SK-N-SH (cell line): ENCODE measurements around the gene NAA11. TPM values are rescaled to one million over a fixed set of nuclear protein-coding genes. Genes with fewer than 3 reads are reported as not detected.

Source experiments
- CTCF ChIA-PET: fragments of 300-600, 350-600 bp; formaldehyde crosslinking; extraction: SDS; loops from one replicate; lab custom pipeline; 2021; lab: Yijun Ruan, JAX
- POLR2A ChIA-PET: fragments of 350-600 bp; sonication (Branson Sonifier 250); formaldehyde crosslinking; extraction: SDS; loops from one replicate; lab custom pipeline; 2020; ENCODE audit warnings: antibody characterized with exemption, inconsistent platforms; lab: Yijun Ruan, JAX
- DNase-seq: peaks from one replicate; pipeline ENCODE4 v3.0.0; 2012
- H2AFZ ChIP-seq: fragments of 200-600 bp; sonication (generic); 2 replicates; pipeline ENCODE4 v1.8.1; 2016; ENCODE audit warnings: antibody characterized with exemption, mild to moderate bottlenecking, low read depth
- H3F3A ChIP-seq: fragments of 200-600 bp; sonication (generic); replicated peaks from 2 replicates; pipeline ENCODE3; 2016; ENCODE audit warnings: antibody characterized with exemption, mild to moderate bottlenecking; ENCODE audit not compliant: insufficient read depth
- H3K27ac ChIP-seq, 2 experiments: fragments of 200-500 bp in 1 of 2; fragments of 200-600 bp in 1 of 2; sonication (Bioruptor generic) in 1 of 2; sonication (generic), shearing (Covaris generic) in 1 of 2; 2 replicates each; pipeline versions ENCODE4 v1.5.1 to v1.6.1; 2014 to 2016; ENCODE audit warnings: low read depth in 2 of 2, inconsistent platforms in 1 of 2, low read length in 1 of 2, mild to moderate bottlenecking in 1 of 2, mixed read lengths in 1 of 2
- H3K27me3 ChIP-seq: fragments of 200-600 bp; sonication (generic), shearing (Covaris generic); 2 replicates; pipeline ENCODE4 v1.6.1; 2016; ENCODE audit warnings: mixed run types; ENCODE audit not compliant: insufficient read depth
- H3K36me3 ChIP-seq, 2 experiments: fragments of 200-500 bp in 1 of 2; fragments of 200-600 bp in 1 of 2; sonication (Bioruptor generic) in 1 of 2; sonication (generic) in 1 of 2; replicated peaks in 1 of 2; 2 replicates each; pipeline versions ENCODE3 to v1.5.1; 2014 to 2016; ENCODE audit warnings: low read length in 1 of 2, mild to moderate bottlenecking in 1 of 2; ENCODE audit not compliant: insufficient read depth in 2 of 2, control insufficient read depth in 1 of 2
- H3K4me1 ChIP-seq, 2 experiments: fragments of 200-500 bp in 1 of 2; fragments of 200-600 bp in 1 of 2; sonication (Bioruptor generic) in 1 of 2; sonication (generic), shearing (Covaris generic) in 1 of 2; 2 replicates each; pipeline versions ENCODE4 v1.5.1 to v1.6.1; 2014 to 2016; ENCODE audit warnings: low read depth in 1 of 2, low read length in 1 of 2, mixed run types in 1 of 2; ENCODE audit not compliant: insufficient read depth in 2 of 2, control insufficient read depth in 1 of 2
- H3K4me2 ChIP-seq: fragments of 200-600 bp; sonication (generic), shearing (Covaris generic); 2 replicates; pipeline ENCODE4 v1.6.1; 2017; ENCODE audit warnings: mixed run types
- H3K4me3 ChIP-seq, 2 experiments: fragments of 200-500 bp in 1 of 2; fragments of 200-600 bp in 1 of 2; sonication (Bioruptor generic) in 1 of 2; sonication (generic), shearing (Covaris generic) in 1 of 2; 2 replicates each; pipeline versions ENCODE4 v1.5.1 to v1.8.1; 2014 to 2016; ENCODE audit warnings: low read depth in 2 of 2, inconsistent platforms in 1 of 2, low read length in 1 of 2, mild to moderate bottlenecking in 1 of 2, mixed read lengths in 1 of 2, moderate library complexity in 1 of 2
- H3K79me2 ChIP-seq: fragments of 200-600 bp; sonication (generic); 2 replicates; pipeline ENCODE4 v1.8.1; 2017; ENCODE audit warnings: mild to moderate bottlenecking; ENCODE audit not compliant: insufficient read depth
- H3K9ac ChIP-seq: fragments of 200-600 bp; sonication (generic); 2 replicates; pipeline ENCODE4 v1.6.1; 2017; ENCODE audit warnings: mixed run types
- H3K9me2 ChIP-seq: fragments of 200-600 bp; sonication (generic); 2 replicates; pipeline ENCODE4 v1.6.1; 2017; ENCODE audit warnings: mixed run types
- H3K9me3 ChIP-seq: fragments of 200-600 bp; sonication (generic); 2 replicates; pipeline ENCODE4 v1.6.1; 2017; ENCODE audit warnings: mixed run types, mild to moderate bottlenecking, moderate library complexity
- H4K20me1 ChIP-seq: fragments of 200-600 bp; sonication (generic); 2 replicates; pipeline ENCODE4 v1.6.1; 2017; ENCODE audit warnings: mild to moderate bottlenecking, mixed run types; ENCODE audit not compliant: insufficient read depth
- CHD2 ChIP-seq: fragments of 150-350 bp; IDR thresholded peaks from 2 replicates; pipeline ENCODE4 v1.6.1; 2018; ENCODE audit warnings: low read length; ENCODE audit not compliant: partially characterized antibody
- EZH2phosphoT487 ChIP-seq: fragments of 200-600 bp; sonication (generic); IDR thresholded peaks from 2 replicates; pipeline ENCODE4 v1.6.1; 2017; ENCODE audit warnings: low read depth, mixed run types, mild to moderate bottlenecking, antibody characterized with exemption, moderate library complexity, borderline replicate concordance
- GATA2 ChIP-seq: sonication (generic); formaldehyde crosslinking; IDR thresholded peaks from 2 replicates; pipeline ENCODE4 v1.5.0; 2020; ENCODE audit warnings: mild to moderate bottlenecking, missing genetic modification reagents
- IRF3 ChIP-seq: fragments of 150-350 bp; IDR thresholded peaks from 2 replicates; pipeline ENCODE4 v1.6.1; 2016; ENCODE audit warnings: mild to moderate bottlenecking, low read depth, low read length
- JUND ChIP-seq: IDR thresholded peaks from 2 replicates; pipeline ENCODE4 v1.4.0; 2012
- MAX ChIP-seq: IDR thresholded peaks from 2 replicates; pipeline ENCODE4 v1.4.0; 2012; ENCODE audit warnings: low read depth
- MXI1 ChIP-seq: IDR thresholded peaks from 2 replicates; pipeline ENCODE4 v1.6.1; 2012; ENCODE audit warnings: mild to moderate bottlenecking, low read depth, low read length, improper control_type of control experiment
- NFIC ChIP-seq: IDR thresholded peaks from 2 replicates; pipeline ENCODE4 v1.4.0; 2012; ENCODE audit warnings: borderline replicate concordance
- NRF1 ChIP-seq: IDR thresholded peaks from 2 replicates; pipeline ENCODE4 v1.6.1; 2012; ENCODE audit warnings: low read depth, mild to moderate bottlenecking, low read length
- RAD21 ChIP-seq: IDR thresholded peaks from 2 replicates; pipeline ENCODE4 v1.6.1; 2012; ENCODE audit warnings: mild to moderate bottlenecking, low read length
- REST ChIP-seq: IDR thresholded peaks from 2 replicates; pipeline ENCODE4 v1.6.1; 2012; ENCODE audit warnings: mild to moderate bottlenecking, low read depth, low read length, moderate library complexity
- RFX5 ChIP-seq: IDR thresholded peaks from 2 replicates; pipeline ENCODE4 v1.6.1; 2012; ENCODE audit warnings: mild to moderate bottlenecking, improper control_type of control experiment, low read length
- SMC3 ChIP-seq: IDR thresholded peaks from 2 replicates; pipeline ENCODE4 v1.6.1; 2012; ENCODE audit warnings: low read depth, low read length, improper control_type of control experiment
- TAF1 ChIP-seq: IDR thresholded peaks from 2 replicates; pipeline ENCODE4 v1.6.1; 2012; ENCODE audit warnings: low read depth, mild to moderate bottlenecking, low read length, moderate library complexity, borderline replicate concordance
- TCF12 ChIP-seq: IDR thresholded peaks from 2 replicates; pipeline ENCODE4 v1.4.0; 2012
- TEAD4 ChIP-seq: IDR thresholded peaks from 2 replicates; pipeline ENCODE4 v1.4.0; 2012; ENCODE audit warnings: mild to moderate bottlenecking, borderline replicate concordance; ENCODE audit not compliant: insufficient read depth
- USF1 ChIP-seq: IDR thresholded peaks from 2 replicates; pipeline ENCODE4 v1.4.0; 2012; ENCODE audit warnings: low read depth, borderline replicate concordance
- USF2 ChIP-seq: fragments of 150-350 bp; IDR thresholded peaks from 2 replicates; pipeline ENCODE4 v1.6.1; 2017; ENCODE audit warnings: antibody characterized with exemption, low read length, low read depth, borderline replicate concordance
- YY1 ChIP-seq: IDR thresholded peaks from 2 replicates; pipeline ENCODE4 v1.4.0; 2012; ENCODE audit warnings: low read depth, mild to moderate bottlenecking
- WGBS: methylation state at CpG from one replicate; pipeline ENCODE4 v1.1.6; 2017; ENCODE audit warnings: low lambda C conversion rate; 5-methylcytosine and 5-hydroxymethylcytosine counted together
- polyA plus RNA-seq, 3 experiments: library from polyadenylated mRNA; depleted of rRNA; stranded (reverse); fragments of >200 nt; gene quantifications; 2 replicates each; pipeline ENCODE4 v1.2.3, GENCODE V29; 2012

NAA11 gene
- polyA plus RNA-seq, 1 of the 3 experiments (the other 2 are of a cell fraction) = not detected

GRCh38 chr4:79340568-79340967, 14.7 kb upstream of the NAA11 start:
- Histone ChIP-seq H3K4me2 (no peak overlapping the region), H3K4me1 (no peaks in the 10 kb centered on the region), H3K36me3 (no peaks in the 10 kb centered on the region), H3K79me2 (no peaks in the 10 kb centered on the region), H3F3A (no peaks in the 10 kb centered on the region), H3K27ac (no peak overlapping the region)
- ChIA-PET CTCF (no interaction called here), POLR2A (no interaction called here)
- TF ChIP-seq NFIC (no peak), IRF3 (no peak), MAX (no peak), TEAD4 (no peak), USF2 (no peak), RAD21 (no peak), NRF1 (no peak), SMC3 (no peak), REST (no peak), JUND (no peak)
- TF ChIP-seq, all 33 proteins: peak for 0
- H2AFZ ChIP-seq = no peak overlapping the region
- no peak overlapping the region for H3K9ac ChIP-seq
- WGBS = 53% methylated on average over 2 of the region's 2 CpGs
- H3K27me3 ChIP-seq = no peaks in the 10 kb centered on the region
- H4K20me1 ChIP-seq = no peaks in the 10 kb centered on the region
- DNase-seq = no peak
- no peaks in the 10 kb centered on the region for H3K9me3 ChIP-seq
- no peaks in the 10 kb centered on the region for H3K9me2 ChIP-seq
- H3K4me3 ChIP-seq = no peak overlapping the region

GRCh38 chr4:79338148-79338547, 12.3 kb upstream of the NAA11 start:
- Histone ChIP-seq H3K27me3 (no peaks in the 10 kb centered on the region), H3K9me3 (no peaks in the 10 kb centered on the region), H3K36me3 (no peaks in the 10 kb centered on the region), H3K4me2 (no peak overlapping the region), H3K9me2 (no peaks in the 10 kb centered on the region), H3F3A (no peaks in the 10 kb centered on the region), H3K9ac (no peak overlapping the region), H3K79me2 (no peaks in the 10 kb centered on the region), H3K4me1 (no peaks in the 10 kb centered on the region), H3K4me3 (no peak overlapping the region), H2AFZ (no peak overlapping the region), H3K27ac (no peak overlapping the region), H4K20me1 (no peaks in the 10 kb centered on the region)
- CTCF ChIA-PET = no interaction called here
- no peak for DNase-seq
- POLR2A ChIA-PET = no interaction called here
- TF ChIP-seq GATA2 (no peak), EZH2phosphoT487 (no peak), USF1 (no peak), YY1 (no peak), RFX5 (no peak), NFIC (no peak), USF2 (no peak), TCF12 (no peak), MXI1 (no peak), TAF1 (no peak), RAD21 (no peak), NRF1 (no peak), CHD2 (no peak), TEAD4 (no peak), SMC3 (no peak)
